NB4 (cell line): Measurements from ENCODE around the gene PAPOLA.

Experiments used
- MYC ChIP-seq: IDR thresholded peaks from 2 replicates; pipeline ENCODE4 v1.6.1; 2011; ENCODE audit warnings: low read depth, low read length
- POLR2A ChIP-seq: IDR thresholded peaks from 2 replicates; pipeline ENCODE4 v1.6.1; 2011; ENCODE audit warnings: mild to moderate bottlenecking; ENCODE audit not compliant: insufficient read length; ENCODE audit errors: extremely low read depth
- TF ChIP-seq, protein P1 (sequence below): IDR thresholded peaks from one replicate; pipeline ENCODE4 v1.5.1; 2012; ENCODE audit warnings: low read depth, low read length

DNA sequence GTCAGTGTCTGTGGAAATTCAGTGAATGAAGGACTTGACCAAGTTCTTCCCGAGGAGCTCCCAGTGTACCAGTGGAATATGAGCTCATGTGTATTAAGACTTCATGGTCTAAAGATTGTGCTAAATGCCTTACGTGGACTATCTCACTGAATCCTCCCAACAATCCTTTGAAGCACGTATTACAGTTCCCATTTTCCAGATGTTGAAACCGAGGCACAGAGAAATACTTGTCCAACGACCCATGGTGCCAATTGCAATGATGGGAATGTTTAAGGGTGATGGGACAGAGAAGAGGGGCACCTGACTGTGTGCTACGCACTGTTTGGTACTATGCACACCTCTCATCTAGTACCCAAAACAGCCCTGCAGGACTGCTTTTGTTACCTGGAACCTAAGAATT is 77.2 kb downstream of the PAPOLA start:
- TF ChIP-seq, protein P1, sequence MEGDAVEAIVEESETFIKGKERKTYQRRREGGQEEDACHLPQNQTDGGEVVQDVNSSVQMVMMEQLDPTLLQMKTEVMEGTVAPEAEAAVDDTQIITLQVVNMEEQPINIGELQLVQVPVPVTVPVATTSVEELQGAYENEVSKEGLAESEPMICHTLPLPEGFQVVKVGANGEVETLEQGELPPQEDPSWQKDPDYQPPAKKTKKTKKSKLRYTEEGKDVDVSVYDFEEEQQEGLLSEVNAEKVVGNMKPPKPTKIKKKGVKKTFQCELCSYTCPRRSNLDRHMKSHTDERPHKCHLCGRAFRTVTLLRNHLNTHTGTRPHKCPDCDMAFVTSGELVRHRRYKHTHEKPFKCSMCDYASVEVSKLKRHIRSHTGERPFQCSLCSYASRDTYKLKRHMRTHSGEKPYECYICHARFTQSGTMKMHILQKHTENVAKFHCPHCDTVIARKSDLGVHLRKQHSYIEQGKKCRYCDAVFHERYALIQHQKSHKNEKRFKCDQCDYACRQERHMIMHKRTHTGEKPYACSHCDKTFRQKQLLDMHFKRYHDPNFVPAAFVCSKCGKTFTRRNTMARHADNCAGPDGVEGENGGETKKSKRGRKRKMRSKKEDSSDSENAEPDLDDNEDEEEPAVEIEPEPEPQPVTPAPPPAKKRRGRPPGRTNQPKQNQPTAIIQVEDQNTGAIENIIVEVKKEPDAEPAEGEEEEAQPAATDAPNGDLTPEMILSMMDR: no peak
- no peak for TF ChIP-seq MYC
- TF ChIP-seq POLR2A: no peak
